ENCODE data around the gene GLIS1. TPM values are rescaled to one million over a fixed set of nuclear protein-coding genes. Genes with fewer than 3 reads are reported as not detected.

The GLIS1 gene
- total RNA-seq, 2 donors from 2014 or later: not detected

- Mint-ChIP-seq H3K27ac (no peak overlapping the region), H3K4me1 (no peaks in the 10 kb centered on the region)
These were observed 107.2 kb downstream of the GLIS1 start for GRCh38 chr1:53631622-53632310.

GRCh38 chr1:53629101-53629691, 109.8 kb downstream of the GLIS1 start:
- Mint-ChIP-seq H3K4me1 (no peaks in the 10 kb centered on the region), H3K36me3 (ENCODE audit: low read depth) (no peaks in the 10 kb centered on the region), H3K27ac (no peak overlapping the region), H3K9me3 (no peaks in the 10 kb centered on the region), H3K4me3 (no peak overlapping the region), H3K27me3 (peaks cover 7% of the 10 kb centered on the region)
- no peak for ATAC-seq (replicated peaks)

More at GRCh38 chr1:53631622-53632310, 107.2 kb downstream of the GLIS1 start:
- Mint-ChIP-seq H3K9me3 (no peaks in the 10 kb centered on the region), H3K27me3 (peaks cover under 1% of the 10 kb centered on the region), H3K36me3 (ENCODE audit: low read depth) (no peaks in the 10 kb centered on the region), H3K4me3 (no peak overlapping the region)
- no peak for ATAC-seq (replicated peaks)

GRCh38 chr1:53628286-53628955, 110.5 kb downstream of the GLIS1 start:
- H3K4me3 Mint-ChIP-seq: no peak overlapping the region
- ATAC-seq (replicated peaks): no peak
- no peaks in the 10 kb centered on the region for H3K36me3 Mint-ChIP-seq (ENCODE audit: low read depth)
- H3K4me1 Mint-ChIP-seq: no peaks in the 10 kb centered on the region
- no peak overlapping the region for H3K27ac Mint-ChIP-seq
- H3K27me3 Mint-ChIP-seq: peaks cover 7% of the 10 kb centered on the region
- H3K9me3 Mint-ChIP-seq: no peaks in the 10 kb centered on the region

GRCh38 chr1:53627666-53628065, 111.3 kb downstream of the GLIS1 start:
- Mint-ChIP-seq H3K27me3 (peaks cover 7% of the 10 kb centered on the region), H3K36me3 (ENCODE audit: low read depth) (no peaks in the 10 kb centered on the region), H3K27ac (no peak overlapping the region), H3K4me3 (no peak overlapping the region), H3K4me1 (no peaks in the 10 kb centered on the region), H3K9me3 (no peaks in the 10 kb centered on the region)
- ATAC-seq (replicated peaks): no peak

- no peaks in the 10 kb centered on the region for H3K4me1 Mint-ChIP-seq
- H3K27me3 Mint-ChIP-seq: peaks cover 7% of the 10 kb centered on the region
- H3K36me3 Mint-ChIP-seq (ENCODE audit: low read depth): no peaks in the 10 kb centered on the region
- no peak for ATAC-seq (replicated peaks)
- H3K27ac Mint-ChIP-seq: no peak overlapping the region
- H3K9me3 Mint-ChIP-seq: no peaks in the 10 kb centered on the region
- H3K4me3 Mint-ChIP-seq: no peak overlapping the region
These were observed 111.9 kb downstream of the GLIS1 start for GRCh38 chr1:53627031-53627430.

GRCh38 chr1:53626616-53627015, 112.3 kb downstream of the GLIS1 start:
- Mint-ChIP-seq H3K4me3 (no peak overlapping the region), H3K4me1 (no peaks in the 10 kb centered on the region), H3K27me3 (peaks cover 7% of the 10 kb centered on the region), H3K9me3 (no peaks in the 10 kb centered on the region), H3K27ac (no peak overlapping the region), H3K36me3 (ENCODE audit: low read depth) (no peaks in the 10 kb centered on the region)
- ATAC-seq (replicated peaks): no peak

GRCh38 chr1:53625766-53626520, 113.0 kb downstream of the GLIS1 start:
- Mint-ChIP-seq H3K36me3 (ENCODE audit: low read depth) (no peaks in the 10 kb centered on the region), H3K9me3 (no peaks in the 10 kb centered on the region), H3K4me1 (no peaks in the 10 kb centered on the region), H3K27me3 (peaks cover 7% of the 10 kb centered on the region), H3K27ac (no peak overlapping the region), H3K4me3 (no peak overlapping the region)
- no peak for ATAC-seq (replicated peaks)

GRCh38 chr1:53625049-53625448, 113.9 kb downstream of the GLIS1 start:
- no peaks in the 10 kb centered on the region for H3K9me3 Mint-ChIP-seq
- H3K36me3 Mint-ChIP-seq (ENCODE audit: low read depth): no peaks in the 10 kb centered on the region
- H3K27ac Mint-ChIP-seq: no peak overlapping the region
- ATAC-seq (replicated peaks): no peak
- no peak overlapping the region for H3K4me3 Mint-ChIP-seq
- H3K27me3 Mint-ChIP-seq: peaks cover 7% of the 10 kb centered on the region
- no peaks in the 10 kb centered on the region for H3K4me1 Mint-ChIP-seq

- Mint-ChIP-seq H3K4me3 (no peak overlapping the region), H3K27ac (no peak overlapping the region), H3K36me3 (ENCODE audit: low read depth) (no peaks in the 10 kb centered on the region), H3K9me3 (no peaks in the 10 kb centered on the region), H3K27me3 (peaks cover 7% of the 10 kb centered on the region), H3K4me1 (no peaks in the 10 kb centered on the region)
- ATAC-seq (replicated peaks): no peak
These were observed 116.4 kb downstream of the GLIS1 start for GRCh38 chr1:53622531-53622930.

GRCh38 chr1:53621144-53621543, 117.8 kb downstream of the GLIS1 start:
- H3K27ac Mint-ChIP-seq: no peak overlapping the region
- no peaks in the 10 kb centered on the region for H3K4me1 Mint-ChIP-seq
- H3K4me3 Mint-ChIP-seq: no peak overlapping the region
- H3K36me3 Mint-ChIP-seq (ENCODE audit: low read depth): no peaks in the 10 kb centered on the region
- ATAC-seq (replicated peaks): no peak
- no peaks in the 10 kb centered on the region for H3K9me3 Mint-ChIP-seq
- H3K27me3 Mint-ChIP-seq: peaks cover under 1% of the 10 kb centered on the region

- Mint-ChIP-seq H3K27ac (no peak overlapping the region), H3K27me3 (no peaks in the 10 kb centered on the region), H3K36me3 (ENCODE audit: low read depth) (no peaks in the 10 kb centered on the region), H3K4me1 (no peaks in the 10 kb centered on the region), H3K9me3 (no peaks in the 10 kb centered on the region), H3K4me3 (no peak overlapping the region)
- no peak for ATAC-seq (replicated peaks)
These were observed 118.7 kb downstream of the GLIS1 start for GRCh38 chr1:53620061-53620855.

- H3K4me3 Mint-ChIP-seq: no peak overlapping the region
- no peaks in the 10 kb centered on the region for H3K9me3 Mint-ChIP-seq
- no peaks in the 10 kb centered on the region for H3K4me1 Mint-ChIP-seq
- ATAC-seq (replicated peaks): no peak
- peaks cover 4% of the 10 kb centered on the region for H3K27me3 Mint-ChIP-seq
- H3K36me3 Mint-ChIP-seq (ENCODE audit: low read depth): no peaks in the 10 kb centered on the region
- H3K27ac Mint-ChIP-seq: no peak overlapping the region
These were observed 119.5 kb downstream of the GLIS1 start for GRCh38 chr1:53619367-53620060.

GRCh38 chr1:53618500-53619366, 120.2 kb downstream of the GLIS1 start:
- H3K36me3 Mint-ChIP-seq (ENCODE audit: low read depth): no peaks in the 10 kb centered on the region
- H3K27me3 Mint-ChIP-seq: peaks cover 8% of the 10 kb centered on the region
- H3K9me3 Mint-ChIP-seq: no peaks in the 10 kb centered on the region
- H3K27ac Mint-ChIP-seq: no peak overlapping the region
- no peak for ATAC-seq (replicated peaks)
- H3K4me1 Mint-ChIP-seq: no peaks in the 10 kb centered on the region
- no peak overlapping the region for H3K4me3 Mint-ChIP-seq
